CD4-positive, CD25-positive, alpha-beta regulatory T cell (primary cell): ENCODE data around the gene LUM. TPM values are rescaled to one million over a fixed set of nuclear protein-coding genes. Genes with fewer than 3 reads are reported as not detected.
"Not testable (repeated sequence)": the region's sequence is repeated elsewhere in the genome, so short reads cannot be mapped to it uniquely, and the experiment has no call there.

Experiments used
- ATAC-seq, 2 donors: fragments of 150-1000 bp; cut with Tn5 transposase; one replicate each; pipeline ENCODE4 v1.10.0; 2021; ENCODE audit warnings: low read depth in 2 of 2, moderate number of reproducible peaks in 2 of 2, moderate library complexity in 1 of 2
- DNase-seq, 3 donors: peaks; one replicate each; pipeline versions ENCODE4 v3.0.0 to v3.0.0-alpha.2; 2012 to 2022; ENCODE audit warnings: mixed read lengths in 1 of 3
- H3K27ac ChIP-seq: one replicate; pipeline ENCODE4 v1.7.0; 2013; ENCODE audit warnings: mild to moderate bottlenecking, low read length; ENCODE audit not compliant: insufficient read depth, poor library complexity, severe bottlenecking
- H3K27me3 ChIP-seq: one replicate; pipeline ENCODE4 v1.7.0; 2013; ENCODE audit warnings: low read length; ENCODE audit not compliant: control insufficient read depth, insufficient read depth
- H3K36me3 ChIP-seq: one replicate; pipeline ENCODE4 v1.7.0; 2013; ENCODE audit warnings: mild to moderate bottlenecking, low read length, moderate library complexity; ENCODE audit not compliant: control insufficient read depth, insufficient read depth
- H3K4me1 ChIP-seq: 2 replicates; pipeline ENCODE4 v1.7.0; 2013; ENCODE audit warnings: mild to moderate bottlenecking, low read length; ENCODE audit not compliant: insufficient read depth, control insufficient read depth, poor library complexity, severe bottlenecking
- H3K4me3 ChIP-seq: one replicate; pipeline ENCODE4 v1.7.0; 2013; ENCODE audit warnings: low read depth, mild to moderate bottlenecking, low read length, moderate library complexity
- H3K9me3 ChIP-seq, 2 experiments: 1 replicate in 1 of 2; 2 replicates in 1 of 2; pipeline ENCODE4 v1.7.0; 2013; ENCODE audit warnings: low read length in 2 of 2, mild to moderate bottlenecking in 1 of 2, moderate library complexity in 1 of 2; ENCODE audit not compliant: control insufficient read depth in 2 of 2
- H3K27ac Mint-ChIP-seq, 3 donors: one replicate each; pipeline ENCODE4 v1.8.0; 2020 to 2022; ENCODE audit warnings: mild to moderate bottlenecking in 3 of 3, mixed read lengths in 3 of 3, moderate library complexity in 2 of 3
- H3K27me3 Mint-ChIP-seq: one replicate; pipeline ENCODE4 v1.8.0; 2022; ENCODE audit warnings: mild to moderate bottlenecking, mixed read lengths
- H3K36me3 Mint-ChIP-seq: one replicate; pipeline ENCODE4 v1.8.0; 2020; ENCODE audit warnings: mixed read lengths
- H3K4me1 Mint-ChIP-seq, 4 donors: one replicate each; pipeline ENCODE4 v1.8.0; 2020 to 2022; ENCODE audit warnings: mixed read lengths in 4 of 4, mild to moderate bottlenecking in 1 of 4
- H3K4me3 Mint-ChIP-seq, 4 donors: one replicate each; pipeline ENCODE4 v1.8.0; 2020 to 2022; ENCODE audit warnings: mild to moderate bottlenecking in 4 of 4, mixed read lengths in 4 of 4, moderate library complexity in 3 of 4
- H3K9me3 Mint-ChIP-seq, 7 donors: one replicate each; pipeline ENCODE4 v1.8.0; 2020 to 2022; ENCODE audit warnings: mixed read lengths in 7 of 7, mild to moderate bottlenecking in 3 of 7, moderate library complexity in 2 of 7
- polyA plus RNA-seq, 4 donors: library from polyadenylated mRNA; unstranded; fragments of 300-500 nt; fragmentation: Illumina TruSeq; gene quantifications; one replicate each; pipeline ENCODE4 v1.2.3, GENCODE V29; 2021
- total RNA-seq: library from RNA; stranded (reverse); gene quantifications from one replicate; pipeline ENCODE4 v1.2.3, GENCODE V29; 2022

LUM gene
- total and polyA plus RNA-seq, 5 donors from 2014 or later: not detected

- not testable (repeated sequence) for H3K27me3 Mint-ChIP-seq
These were observed 21.3 kb downstream of the LUM start for GRCh38 chr12:91089953-91090352.

GRCh38 chr12:91080041-91080440, 31.3 kb downstream of the LUM start:
- Histone ChIP-seq H3K27me3 (no peaks in the 10 kb centered on the region), H3K4me3 (no peak overlapping the region), H3K36me3 (no peaks in the 10 kb centered on the region), H3K4me1 (no peaks in the 10 kb centered on the region), H3K9me3 (no peaks in the 10 kb centered on the region), H3K27ac (no peak overlapping the region)
- no peak for ATAC-seq
- Mint-ChIP-seq H3K9me3 (no peaks in the 10 kb centered on the region), H3K36me3 (no peaks in the 10 kb centered on the region), H3K27ac (no peak overlapping the region), H3K4me3 (no peak overlapping the region), H3K27me3 (no peaks in the 10 kb centered on the region), H3K4me1 (no peaks in the 10 kb centered on the region)
- no peak for DNase-seq

More at GRCh38 chr12:91089953-91090352, 21.3 kb downstream of the LUM start:
- not testable (repeated sequence) for H3K27ac ChIP-seq, H3K4me3 Mint-ChIP-seq, H3K9me3 ChIP-seq, H3K4me1 Mint-ChIP-seq, H3K4me1 ChIP-seq, H3K27me3 ChIP-seq, H3K27ac Mint-ChIP-seq, ATAC-seq, H3K4me3 ChIP-seq, H3K36me3 ChIP-seq, H3K36me3 Mint-ChIP-seq, DNase-seq
- H3K9me3 Mint-ChIP-seq: peaks cover 2 to 27% (median 8%) of the 10 kb centered on the region in 7 donors

- H3K9me3 ChIP-seq: no peaks in the 10 kb centered on the region
- no peaks in the 10 kb centered on the region for H3K36me3 Mint-ChIP-seq
- H3K27ac Mint-ChIP-seq: no peak overlapping the region
- no peak overlapping the region for H3K4me3 ChIP-seq
- no peaks in the 10 kb centered on the region for H3K27me3 ChIP-seq
- H3K36me3 ChIP-seq: no peaks in the 10 kb centered on the region
- H3K4me1 Mint-ChIP-seq: no peaks in the 10 kb centered on the region
- H3K9me3 Mint-ChIP-seq: no peaks in the 10 kb centered on the region
- H3K4me3 Mint-ChIP-seq: no peak overlapping the region
- H3K27ac ChIP-seq: no peak overlapping the region
- no peak for DNase-seq
- ATAC-seq: no peak
- no peaks in the 10 kb centered on the region for H3K27me3 Mint-ChIP-seq
- no peaks in the 10 kb centered on the region for H3K4me1 ChIP-seq
These were observed 32.8 kb downstream of the LUM start for GRCh38 chr12:91078501-91078900.

- no peaks in the 10 kb centered on the region for H3K27me3 ChIP-seq
- H3K27ac Mint-ChIP-seq: no peak overlapping the region
- no peaks in the 10 kb centered on the region for H3K9me3 ChIP-seq
- ATAC-seq (no peak), DNase-seq (no peak)
- no peak overlapping the region for H3K4me3 Mint-ChIP-seq
- H3K36me3 Mint-ChIP-seq: no peaks in the 10 kb centered on the region
- H3K9me3 Mint-ChIP-seq: no peaks in the 10 kb centered on the region
- H3K27me3 Mint-ChIP-seq: no peaks in the 10 kb centered on the region
- no peaks in the 10 kb centered on the region for H3K36me3 ChIP-seq
- no peak overlapping the region for H3K27ac ChIP-seq
- no peaks in the 10 kb centered on the region for H3K4me1 ChIP-seq
- H3K4me1 Mint-ChIP-seq: no peaks in the 10 kb centered on the region
- no peak overlapping the region for H3K4me3 ChIP-seq
These were observed 33.9 kb downstream of the LUM start for GRCh38 chr12:91077228-91077954.

GRCh38 chr12:91074851-91075250, 36.4 kb downstream of the LUM start:
- H3K36me3 ChIP-seq: no peaks in the 10 kb centered on the region
- Mint-ChIP-seq H3K27ac (no peak overlapping the region), H3K4me3 (no peak overlapping the region), H3K9me3 (no peaks in the 10 kb centered on the region), H3K4me1 (no peaks in the 10 kb centered on the region), H3K36me3 (no peaks in the 10 kb centered on the region), H3K27me3 (no peaks in the 10 kb centered on the region)
- DNase-seq: no peak
- H3K27ac ChIP-seq: no peak overlapping the region
- no peak for ATAC-seq
- no peaks in the 10 kb centered on the region for H3K4me1 ChIP-seq
- H3K9me3 ChIP-seq: no peaks in the 10 kb centered on the region
- H3K27me3 ChIP-seq: no peaks in the 10 kb centered on the region
- no peak overlapping the region for H3K4me3 ChIP-seq

- H3K27ac ChIP-seq: no peak overlapping the region
- H3K27me3 ChIP-seq: no peaks in the 10 kb centered on the region
- no peaks in the 10 kb centered on the region for H3K4me1 ChIP-seq
- no peak for DNase-seq
- Mint-ChIP-seq H3K9me3 (no peaks in the 10 kb centered on the region), H3K27ac (no peak overlapping the region), H3K4me3 (no peak overlapping the region), H3K4me1 (no peaks in the 10 kb centered on the region), H3K36me3 (no peaks in the 10 kb centered on the region), H3K27me3 (no peaks in the 10 kb centered on the region)
- no peak overlapping the region for H3K4me3 ChIP-seq
- H3K36me3 ChIP-seq: no peaks in the 10 kb centered on the region
- H3K9me3 ChIP-seq: no peaks in the 10 kb centered on the region
- no peak for ATAC-seq
These were observed 37.1 kb downstream of the LUM start for GRCh38 chr12:91074154-91074709.

GRCh38 chr12:91073426-91073825, 37.9 kb downstream of the LUM start:
- H3K4me1 ChIP-seq: no peaks in the 10 kb centered on the region
- H3K27me3 Mint-ChIP-seq: no peaks in the 10 kb centered on the region
- H3K36me3 ChIP-seq: no peaks in the 10 kb centered on the region
- H3K9me3 Mint-ChIP-seq: no peaks in the 10 kb centered on the region
- no peaks in the 10 kb centered on the region for H3K27me3 ChIP-seq
- H3K27ac Mint-ChIP-seq: no peak overlapping the region
- no peak overlapping the region for H3K4me3 ChIP-seq
- DNase-seq (no peak), ATAC-seq (no peak)
- no peaks in the 10 kb centered on the region for H3K36me3 Mint-ChIP-seq
- H3K4me1 Mint-ChIP-seq: no peaks in the 10 kb centered on the region
- no peak overlapping the region for H3K27ac ChIP-seq
- H3K4me3 Mint-ChIP-seq: no peak overlapping the region
- H3K9me3 ChIP-seq: no peaks in the 10 kb centered on the region

- no peak overlapping the region for H3K27ac Mint-ChIP-seq
These were observed 38.4 kb downstream of the LUM start for GRCh38 chr12:91072931-91073330.

More at GRCh38 chr12:91072931-91073330, 38.4 kb downstream of the LUM start:
- Mint-ChIP-seq H3K4me3 (no peak overlapping the region), H3K4me1 (no peaks in the 10 kb centered on the region), H3K9me3 (no peaks in the 10 kb centered on the region), H3K27me3 (no peaks in the 10 kb centered on the region), H3K36me3 (no peaks in the 10 kb centered on the region)
- Histone ChIP-seq H3K4me1 (no peaks in the 10 kb centered on the region), H3K9me3 (no peaks in the 10 kb centered on the region), H3K36me3 (no peaks in the 10 kb centered on the region), H3K27me3 (no peaks in the 10 kb centered on the region), H3K27ac (no peak overlapping the region), H3K4me3 (no peak overlapping the region)
- DNase-seq (no peak), ATAC-seq (no peak)
